ENCODE measurements around the gene MOG.
"Not testable (repeated sequence)": the region's sequence is repeated elsewhere in the genome, so short reads cannot be mapped to it uniquely, and the experiment has no call there.

MOG gene

DNA sequence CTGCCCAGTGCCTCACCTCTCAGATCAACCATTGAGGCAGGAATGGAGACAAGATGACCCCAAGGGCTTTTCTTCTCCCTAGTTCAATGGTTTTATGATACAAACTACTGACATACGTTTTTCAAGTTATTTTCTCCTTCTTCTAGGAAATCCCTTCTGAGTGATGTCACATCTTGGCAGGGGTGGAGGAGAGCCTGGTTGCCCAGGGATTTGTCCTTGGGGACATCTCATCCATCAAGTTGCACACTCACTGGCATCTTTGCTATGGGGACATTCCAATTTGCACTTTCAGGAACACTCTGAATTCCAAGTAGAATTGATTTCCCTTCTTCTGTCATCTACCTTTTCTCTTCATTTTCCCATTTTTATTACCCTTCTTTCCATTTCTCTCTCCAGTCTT is 14.1 kb downstream of the MOG start:
- no peak for DNase-seq (ENCODE audit: insufficient read length, low spot score)
- TF ChIP-seq TAF1 (IDR thresholded peaks at IDR 0.05; ENCODE audit: low read depth, low read length), result no peak
- TF ChIP-seq PAX5 (IDR thresholded peaks at IDR 0.05; ENCODE audit: insufficient read depth, low read length, severe bottlenecking), result no peak
- no peak for FAIRE-seq

DNA sequence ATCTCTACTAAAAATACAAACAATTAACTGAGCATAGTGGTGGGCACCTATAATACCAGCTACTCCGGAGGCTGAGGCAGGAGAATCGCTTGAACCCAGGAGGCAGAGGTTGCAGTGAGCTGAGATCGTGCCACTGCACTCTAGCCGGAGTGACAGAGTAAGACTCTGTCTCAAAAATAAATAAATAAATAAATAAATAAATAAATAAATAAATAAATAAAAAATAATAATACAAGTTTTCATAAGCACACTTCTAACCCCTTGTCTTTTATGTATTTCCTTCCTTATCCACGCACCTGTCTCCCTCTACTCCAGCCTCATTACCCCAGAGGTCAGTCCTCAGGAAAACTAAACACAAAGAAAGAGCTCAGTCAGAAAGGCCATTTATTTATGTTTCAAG is 15.2 kb downstream of the MOG start:
- FAIRE-seq; DNase-seq (ENCODE audit: insufficient read length, low spot score): not testable (repeated sequence)

DNA sequence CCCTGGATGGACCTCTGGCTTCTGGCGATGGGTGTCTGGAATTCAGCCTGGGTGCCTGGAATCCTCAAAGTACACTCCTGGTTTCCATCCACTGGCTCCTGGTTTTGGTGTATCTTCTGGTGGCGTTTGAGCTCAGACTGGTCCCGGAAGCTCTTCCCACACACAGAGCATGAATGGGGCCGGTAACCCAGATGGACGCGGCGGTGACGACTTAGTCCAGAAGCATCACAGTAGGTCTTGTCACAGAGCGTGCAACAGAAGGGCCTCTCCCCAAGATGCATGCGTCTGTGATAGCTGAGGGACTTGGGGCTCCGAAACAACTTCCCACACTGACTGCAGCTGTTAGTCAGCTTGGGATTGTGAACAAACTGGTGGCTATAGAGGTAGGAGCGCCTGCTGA is 16.3 kb downstream of the MOG start:
- TF ChIP-seq PAX5 (IDR thresholded peaks at IDR 0.05; ENCODE audit: insufficient read depth, low read length, severe bottlenecking) (no peak), POLR2A (IDR thresholded peaks at IDR 0.05; ENCODE audit: low read depth, low read length) (no peak), POLR2AphosphoS5 (IDR thresholded peaks at IDR 0.05; ENCODE audit: low read depth, low read length) (no peak), POU2F2 (IDR thresholded peaks at IDR 0.05; ENCODE audit: low read depth, low read length) (no peak), TAF1 (IDR thresholded peaks at IDR 0.05; ENCODE audit: low read depth, low read length) (no peak), SPI1 (IDR thresholded peaks at IDR 0.05; ENCODE audit: low read depth, low read length) (no peak)
- FAIRE-seq (no peak), DNase-seq (ENCODE audit: insufficient read length, low spot score) (no peak)

DNA sequence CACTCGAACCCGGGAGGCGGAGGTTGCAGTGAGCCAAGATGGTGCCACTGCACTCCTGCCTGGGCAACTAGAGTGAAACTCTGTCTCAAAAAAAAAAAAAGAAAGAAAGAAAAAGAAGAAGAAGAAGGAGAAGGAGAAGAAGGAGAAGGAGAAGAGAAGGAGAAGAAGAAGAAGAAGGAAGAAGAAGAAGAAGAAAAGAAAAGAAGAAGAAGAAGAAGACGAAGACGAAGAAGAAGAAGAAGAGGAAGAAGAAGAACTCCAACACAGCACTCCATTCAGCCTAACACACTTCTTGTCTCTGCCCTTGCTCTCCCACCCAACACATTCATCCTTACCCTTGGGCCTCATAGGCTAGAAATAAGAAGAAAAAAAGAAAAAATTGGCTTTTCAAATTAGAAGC is 17.1 kb downstream of the MOG start:
- FAIRE-seq (no peak), DNase-seq (ENCODE audit: insufficient read length, low spot score) (no peak)
- no peak for TF ChIP-seq POU2F2 (IDR thresholded peaks at IDR 0.05; ENCODE audit: low read depth, low read length)
- TF ChIP-seq POLR2A (IDR thresholded peaks at IDR 0.05; ENCODE audit: low read depth, low read length), result no peak

DNA sequence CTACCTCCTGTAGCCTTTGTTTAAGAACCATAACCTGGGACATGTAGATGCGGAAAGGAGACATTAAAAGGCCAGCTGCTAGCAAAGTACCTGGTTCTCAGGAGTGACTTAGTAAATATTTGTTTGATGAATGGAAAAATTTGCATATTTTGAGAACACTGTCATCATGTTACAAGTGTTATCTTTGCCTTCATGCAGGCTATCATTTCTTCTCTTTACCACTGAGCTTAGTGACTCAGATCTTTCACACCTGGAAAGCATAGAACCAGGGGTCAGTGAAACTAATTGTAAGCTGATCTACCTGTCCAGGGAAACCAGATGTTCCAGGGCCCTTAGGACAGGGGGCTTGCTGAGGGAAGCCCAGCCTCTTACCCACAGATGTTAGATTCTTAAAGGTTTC is 18.7 kb downstream of the MOG start:
- TF ChIP-seq PAX5 (IDR thresholded peaks at IDR 0.05; ENCODE audit: insufficient read depth, low read length, severe bottlenecking), result no peak
- TF ChIP-seq TAF1 (IDR thresholded peaks at IDR 0.05; ENCODE audit: low read depth, low read length), result no peak
- no peak for TF ChIP-seq POU2F2 (IDR thresholded peaks at IDR 0.05; ENCODE audit: low read depth, low read length)
- TF ChIP-seq SPI1 (IDR thresholded peaks at IDR 0.05; ENCODE audit: low read depth, low read length), result no peak
- TF ChIP-seq POLR2AphosphoS5 (IDR thresholded peaks at IDR 0.05; ENCODE audit: low read depth, low read length), result no peak
- no peak for TF ChIP-seq POLR2A (IDR thresholded peaks at IDR 0.05; ENCODE audit: low read depth, low read length)
- DNase-seq (ENCODE audit: insufficient read length, low spot score) (no peak), FAIRE-seq (no peak)

DNA sequence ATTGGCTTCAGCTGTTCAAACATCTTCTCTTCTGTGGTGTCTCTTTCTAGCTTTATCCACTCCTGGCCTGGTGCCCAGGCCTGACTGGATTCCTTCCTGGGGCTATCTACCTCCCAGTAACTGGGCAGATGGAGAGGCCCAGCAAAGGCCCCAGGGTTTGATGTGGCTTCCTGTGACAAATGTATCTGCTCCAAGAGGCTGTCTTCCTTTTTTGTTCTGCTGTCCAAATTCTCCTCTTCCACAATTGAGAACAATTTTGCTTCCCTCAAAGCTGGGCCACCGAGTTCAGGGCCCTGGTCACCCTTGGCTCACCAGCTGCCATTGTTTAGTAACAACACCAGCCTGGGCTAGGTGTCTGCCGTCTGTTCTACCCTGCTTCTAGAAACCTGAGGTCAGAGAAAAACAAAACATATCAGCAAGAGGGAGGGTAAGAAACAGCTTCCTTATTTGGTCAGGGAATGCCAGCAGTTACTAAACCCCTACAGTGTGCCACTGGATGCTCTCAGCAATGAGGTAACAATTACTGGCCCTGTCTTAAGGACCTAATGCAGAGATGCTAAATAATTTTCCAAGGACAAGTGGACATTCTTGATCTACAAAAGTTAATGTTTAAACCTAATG is 20.2 kb downstream of the MOG start:
- FAIRE-seq (peak; percentile 33), DNase-seq (ENCODE audit: insufficient read length, low spot score) (no peak)
- TF ChIP-seq PAX5 (IDR thresholded peaks at IDR 0.05; ENCODE audit: insufficient read depth, low read length, severe bottlenecking), result no peak
- TF ChIP-seq POLR2A (IDR thresholded peaks at IDR 0.05; ENCODE audit: low read depth, low read length), result no peak
- no peak for TF ChIP-seq POU2F2 (IDR thresholded peaks at IDR 0.05; ENCODE audit: low read depth, low read length)
- no peak for TF ChIP-seq SPI1 (IDR thresholded peaks at IDR 0.05; ENCODE audit: low read depth, low read length)
- TF ChIP-seq POLR2AphosphoS5 (IDR thresholded peaks at IDR 0.05; ENCODE audit: low read depth, low read length), result no peak
- TF ChIP-seq TAF1 (IDR thresholded peaks at IDR 0.05; ENCODE audit: low read depth, low read length), result no peak

DNA sequence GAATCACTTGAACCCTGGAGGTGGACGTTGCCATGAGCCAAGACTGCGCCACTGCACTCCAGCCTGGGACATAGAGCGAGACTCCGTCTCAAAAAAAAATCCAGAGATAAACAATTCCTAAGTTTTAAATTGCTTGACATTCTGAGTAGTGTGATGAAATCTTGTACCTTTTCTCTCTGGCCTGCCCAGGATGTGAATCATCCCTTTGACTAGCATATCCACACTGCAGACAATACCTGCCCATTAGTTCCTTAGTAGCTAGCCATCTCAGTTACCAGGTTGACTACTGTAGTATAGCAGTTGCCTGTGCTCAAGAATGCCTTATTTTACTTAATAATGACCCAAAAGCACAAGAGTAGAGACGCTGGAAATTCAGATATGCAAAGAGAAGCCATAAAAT is 21.2 kb downstream of the MOG start:
- DNase-seq (ENCODE audit: insufficient read length, low spot score), result no peak
- no peak for TF ChIP-seq POLR2AphosphoS5 (IDR thresholded peaks at IDR 0.05; ENCODE audit: low read depth, low read length)
- no peak for TF ChIP-seq PAX5 (IDR thresholded peaks at IDR 0.05; ENCODE audit: insufficient read depth, low read length, severe bottlenecking)
- TF ChIP-seq POU2F2 (IDR thresholded peaks at IDR 0.05; ENCODE audit: low read depth, low read length), result no peak
- no peak for TF ChIP-seq POLR2A (IDR thresholded peaks at IDR 0.05; ENCODE audit: low read depth, low read length)
- no peak for TF ChIP-seq TAF1 (IDR thresholded peaks at IDR 0.05; ENCODE audit: low read depth, low read length)
- no peak for FAIRE-seq

DNA sequence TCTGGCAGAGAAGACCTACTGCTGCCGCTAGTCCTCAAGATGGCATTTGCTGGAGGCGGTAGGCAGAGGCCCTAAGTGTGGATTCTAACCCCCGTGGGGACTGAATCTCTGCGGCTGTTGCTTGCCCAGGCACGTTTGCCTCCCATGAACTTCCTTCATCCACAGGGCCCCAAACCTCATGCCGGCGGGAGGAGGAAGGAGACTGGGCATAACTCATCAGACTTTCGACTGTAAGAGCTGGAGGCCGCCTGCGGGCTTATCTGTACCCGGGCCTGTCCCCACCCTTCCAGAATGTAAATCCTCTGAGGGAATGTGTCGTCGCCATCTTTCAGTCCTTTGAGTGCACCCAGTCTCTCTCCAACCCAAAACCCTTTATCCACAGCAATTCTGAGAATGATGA is 23.1 kb downstream of the MOG start:
- no peak for DNase-seq (ENCODE audit: insufficient read length, low spot score)
- TF ChIP-seq PAX5 (IDR thresholded peaks at IDR 0.05; ENCODE audit: insufficient read depth, low read length, severe bottlenecking), result no peak
- TF ChIP-seq POLR2A (IDR thresholded peaks at IDR 0.05; ENCODE audit: low read depth, low read length), result no peak
- TF ChIP-seq SPI1 (IDR thresholded peaks at IDR 0.05; ENCODE audit: low read depth, low read length), result no peak
- TF ChIP-seq POLR2AphosphoS5 (IDR thresholded peaks at IDR 0.05; ENCODE audit: low read depth, low read length), result no peak
- no peak for TF ChIP-seq POU2F2 (IDR thresholded peaks at IDR 0.05; ENCODE audit: low read depth, low read length)
- TF ChIP-seq TAF1 (IDR thresholded peaks at IDR 0.05; ENCODE audit: low read depth, low read length), result no peak
- no peak for FAIRE-seq

DNA sequence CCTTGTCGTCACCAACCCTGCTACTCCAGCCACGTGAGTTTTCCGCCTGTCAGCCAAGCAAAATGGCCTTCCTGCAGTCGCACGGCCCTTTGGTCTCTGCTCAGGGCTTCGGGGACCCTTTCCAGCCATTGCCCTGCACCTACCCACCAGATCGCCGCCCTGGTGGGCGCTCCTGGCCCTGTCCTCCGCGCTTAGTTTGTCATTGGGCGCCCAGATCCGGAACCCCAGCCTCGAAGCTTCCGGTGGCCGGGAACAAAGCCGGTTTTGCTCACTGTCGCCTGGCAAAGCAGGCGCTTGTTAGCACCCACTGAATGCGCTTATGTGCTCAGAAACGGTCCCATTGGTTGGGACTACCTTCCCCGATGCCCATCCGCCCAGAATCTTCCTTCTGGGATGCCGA is 23.5 kb downstream of the MOG start:
- FAIRE-seq (peak; percentile 80), DNase-seq (ENCODE audit: insufficient read length, low spot score) (peak; percentile 44)
- TF ChIP-seq POLR2A (IDR thresholded peaks at IDR 0.05; ENCODE audit: low read depth, low read length) (0 out of 2 replicates have a peak, but pooled peaks have one; percentile 14), PAX5 (IDR thresholded peaks at IDR 0.05; ENCODE audit: insufficient read depth, low read length, severe bottlenecking) (no peak)

DNA sequence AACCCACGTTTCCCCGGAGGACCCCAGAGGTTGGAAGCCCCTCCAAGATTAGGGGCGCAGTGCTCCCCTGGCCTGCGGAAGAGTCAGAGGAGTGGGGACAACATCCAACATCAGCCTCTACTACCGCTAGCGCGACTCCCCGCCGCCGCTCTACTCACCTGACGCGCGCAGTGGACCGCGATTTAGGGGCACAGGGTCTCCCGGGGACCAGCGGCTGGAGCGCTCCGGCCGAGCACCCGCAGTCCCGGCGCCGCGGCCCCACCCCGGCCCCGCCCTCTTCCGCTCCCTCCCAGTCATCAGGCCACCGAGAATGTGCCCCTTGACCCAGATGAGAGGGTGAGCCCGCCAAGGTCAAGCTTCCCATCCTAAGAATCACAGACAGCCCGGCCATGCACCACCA is 24.0 kb downstream of the MOG start, which contains the start of gene ZFP57:
TSS of gene ZFP57 (minus strand) at position 249 of the 400 bp plus-strand sequence. CDS start 4,149 bp downstream, outside the sequence.
- DNase-seq (ENCODE audit: insufficient read length, low spot score) (peak; percentile 36), FAIRE-seq (no peak)
- TF ChIP-seq POLR2AphosphoS5 (IDR thresholded peaks at IDR 0.05; ENCODE audit: low read depth, low read length) (no peak), PAX5 (IDR thresholded peaks at IDR 0.05; ENCODE audit: insufficient read depth, low read length, severe bottlenecking) (no peak), SPI1 (IDR thresholded peaks at IDR 0.05; ENCODE audit: low read depth, low read length) (no peak), TAF1 (IDR thresholded peaks at IDR 0.05; ENCODE audit: low read depth, low read length) (no peak), POLR2A (IDR thresholded peaks at IDR 0.05; ENCODE audit: low read depth, low read length) (peak; percentile 32; the same call in 1 of the 2 replicates), POU2F2 (IDR thresholded peaks at IDR 0.05; ENCODE audit: low read depth, low read length) (no peak)

DNA sequence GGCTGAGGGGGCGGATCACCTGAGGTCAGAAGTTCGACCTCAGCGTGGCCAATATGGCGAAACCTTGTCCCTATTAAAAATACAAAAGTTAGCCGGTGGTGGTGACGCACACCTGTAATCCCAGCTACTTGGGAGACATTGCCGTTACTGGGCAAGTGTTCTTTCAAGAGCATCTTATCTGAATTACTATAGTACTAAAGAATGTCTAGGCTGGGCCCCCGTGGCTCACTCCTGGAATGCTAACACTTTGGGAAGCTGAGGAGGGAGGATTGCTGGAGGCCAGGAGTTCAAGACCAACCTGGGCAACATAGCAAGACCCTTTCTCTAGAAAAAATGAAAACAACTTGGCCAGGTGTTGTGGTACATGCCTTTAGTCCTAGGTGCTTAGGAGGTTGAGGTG is 24.9 kb downstream of the MOG start:
- DNase-seq (ENCODE audit: insufficient read length, low spot score) (no peak), FAIRE-seq (no peak)
- TF ChIP-seq PAX5 (IDR thresholded peaks at IDR 0.05; ENCODE audit: insufficient read depth, low read length, severe bottlenecking) (no peak), POLR2A (IDR thresholded peaks at IDR 0.05; ENCODE audit: low read depth, low read length) (no peak), SPI1 (IDR thresholded peaks at IDR 0.05; ENCODE audit: low read depth, low read length) (no peak), POLR2AphosphoS5 (IDR thresholded peaks at IDR 0.05; ENCODE audit: low read depth, low read length) (no peak), POU2F2 (IDR thresholded peaks at IDR 0.05; ENCODE audit: low read depth, low read length) (no peak), TAF1 (IDR thresholded peaks at IDR 0.05; ENCODE audit: low read depth, low read length) (no peak)
